LNCAP (cell line): ENCODE data around the gene NPR1.

ENCODE experiments used
- CTCF ChIP-seq: fragments of 450-650 bp; IDR thresholded peaks from 2 replicates; pipeline ENCODE4 v1.5.1; 2017; ENCODE audit warnings: mild to moderate bottlenecking

The NPR1 gene

GRCh38 chr1:153662269-153662668 lies 16.2 kb upstream of the NPR1 start:
- no peak for TF ChIP-seq CTCF

GRCh38 chr1:153663211-153663610 lies 15.3 kb upstream of the NPR1 start:
- TF ChIP-seq CTCF: no peak

- no peak for TF ChIP-seq CTCF
Observed at GRCh38 chr1:153667439-153667838, 11.0 kb upstream of the NPR1 start.

- TF ChIP-seq CTCF: no peak
Observed at GRCh38 chr1:153669606-153670005, 8.9 kb upstream of the NPR1 start.

- TF ChIP-seq CTCF: no peak
Observed at GRCh38 chr1:153670257-153670858, 8.1 kb upstream of the NPR1 start.

GRCh38 chr1:153670859-153671627 lies 7.4 kb upstream of the NPR1 start, which contains the start of gene ILF2:
Gene ILF2 (minus strand): TSS chr1:153670993. CDS start chr1:153670922, 71 bp downstream.
- peak; percentile 48; the same call in 1 of the 2 replicates for TF ChIP-seq CTCF

- peak; percentile 34; the same call in 1 of the 2 replicates for TF ChIP-seq CTCF
Observed at GRCh38 chr1:153671628-153672353, 6.7 kb upstream of the NPR1 start.
